CD4-positive, alpha-beta T cell (primary cell): ENCODE data around the gene RIPK3. TPM values are rescaled to one million over a fixed set of nuclear protein-coding genes. Genes with fewer than 3 reads are reported as not detected.

ENCODE experiments used
- ATAC-seq: fragments of 200-7000 bp; cut with Tn5 transposase; one replicate; pipeline ENCODE4 v1.10.0; 2022; ENCODE audit warnings: mild to moderate bottlenecking; ENCODE audit not compliant: poor library complexity
- CTCF ChIA-PET: fragments of 350-600 bp; sonication (Branson Sonifier 250); formaldehyde crosslinking; loops from one replicate; lab custom pipeline; 2021; ENCODE audit warnings: antibody characterized with exemption, inconsistent platforms; lab: Charles Lee
- POLR2A ChIA-PET: fragments of 350-600 bp; sonication (Branson Sonifier 250); formaldehyde crosslinking; loops from one replicate; lab custom pipeline; 2021; ENCODE audit warnings: antibody characterized with exemption, inconsistent platforms; lab: Charles Lee
- DNase-seq, 14 experiments: peaks; one replicate each; pipeline ENCODE4 v3.0.0-alpha.2; 2013 to 2020; ENCODE audit warnings: mixed read lengths in 2 of 14
- H3K27ac ChIP-seq, 2 donors: one replicate each; pipeline versions ENCODE4 v1.5.1 to v1.7.0; 2013; ENCODE audit warnings: low read length in 2 of 2, low read depth in 1 of 2, mild to moderate bottlenecking in 1 of 2
- H3K27me3 ChIP-seq, 2 experiments: 1 replicate in 1 of 2; 2 replicates in 1 of 2; pipeline versions ENCODE4 v1.6.1 to v1.7.0; 2013; ENCODE audit warnings: low read length in 2 of 2, control low read depth in 1 of 2, mild to moderate bottlenecking in 1 of 2, moderate library complexity in 1 of 2; ENCODE audit not compliant: insufficient read depth in 2 of 2, control insufficient read depth in 1 of 2
- H3K36me3 ChIP-seq: one replicate; pipeline ENCODE4 v1.6.1; 2013; ENCODE audit warnings: low read length, control low read depth; ENCODE audit not compliant: insufficient read depth
- H3K4me1 ChIP-seq: one replicate; pipeline ENCODE4 v1.6.1; 2013; ENCODE audit warnings: low read length, control low read depth; ENCODE audit not compliant: insufficient read depth
- H3K4me3 ChIP-seq: one replicate; pipeline ENCODE4 v1.5.1; 2013; ENCODE audit warnings: mild to moderate bottlenecking, low read length, moderate library complexity
- H3K9me3 ChIP-seq, 2 experiments: 1 replicate in 1 of 2; 2 replicates in 1 of 2; pipeline versions ENCODE4 v1.6.1 to v1.7.0; 2013; ENCODE audit warnings: low read length in 2 of 2, mild to moderate bottlenecking in 2 of 2, control low read depth in 1 of 2, moderate library complexity in 1 of 2; ENCODE audit not compliant: control insufficient read depth in 1 of 2, insufficient read depth in 1 of 2
- H3K27ac Mint-ChIP-seq: one replicate; pipeline ENCODE4 v1.8.0; 2020; ENCODE audit warnings: mixed read lengths
- H3K27me3 Mint-ChIP-seq: one replicate; pipeline ENCODE4 v1.8.0; 2021; ENCODE audit warnings: mixed read lengths
- H3K36me3 Mint-ChIP-seq: one replicate; pipeline ENCODE4 v1.8.0; 2021; ENCODE audit warnings: low read depth, mixed read lengths
- H3K4me1 Mint-ChIP-seq: one replicate; pipeline ENCODE4 v1.8.0; 2021; ENCODE audit warnings: low read depth, mixed read lengths
- H3K4me3 Mint-ChIP-seq: one replicate; pipeline ENCODE4 v1.8.0; 2020; ENCODE audit warnings: mild to moderate bottlenecking, mixed read lengths
- H3K9me3 Mint-ChIP-seq: one replicate; pipeline ENCODE4 v1.8.0; 2020; ENCODE audit warnings: mixed read lengths
- CTCF ChIP-seq: fragments of 200-600 bp; IDR thresholded peaks from one replicate; pipeline ENCODE4 v1.8.0; 2022; ENCODE audit warnings: antibody characterized with exemption, mild to moderate bottlenecking
- intact Hi-C, 2 experiments: fragments of 100-400 bp; cut with DNase I in 1 of 2; cut with micrococcal nuclease in 1 of 2; formaldehyde crosslinking; loops; one replicate each; pipeline versions ENCODE4 v1.15.1 to v1.9.0; 2023 to 2025; cut with DNase I, micrococcal nuclease
- total RNA-seq, 174 experiments: library from RNA in 2 of 174; stranded (reverse) in 2 of 174; gene quantifications; one replicate each; pipeline ENCODE4 v1.2.3 and lab custom pipeline; 2021 to 2026

RIPK3 gene
- total RNA-seq, 2 experiments from 2014 or later, result 18.1 to 18.9 TPM

GRCh38 chr14:24366721-24367513 lies 27.1 kb upstream of the RIPK3 start:
- no peaks in the 10 kb centered on the region for H3K36me3 Mint-ChIP-seq
- H3K4me3 Mint-ChIP-seq, result peak overlapping the region; percentile 76
- Histone ChIP-seq H3K4me3 (peak overlapping the region; percentile 31), H3K27me3 (peaks cover 49 to 67% of the 10 kb centered on the region in 2 experiments), H3K4me1 (peaks cover 39% of the 10 kb centered on the region), H3K27ac (no peak overlapping the region), H3K9me3 (peaks cover 0 to 22% of the 10 kb centered on the region in 2 experiments), H3K36me3 (no peaks in the 10 kb centered on the region)
- peaks cover 65% of the 10 kb centered on the region for H3K27me3 Mint-ChIP-seq
- DNase-seq (peak in 4 of 14 experiments; percentile 5 to 50 (median 16)), ATAC-seq (peak; percentile 38)
- ChIA-PET POLR2A (interaction anchor here (1.2 to 2.0 kb wide), 2 partner anchors 64 to 70 kb away, joined by 7 to 14 read pairs; partner anchors contain the start of genes CBLN3 and KHNYN), CTCF (interaction anchor here (1.6 to 2.1 kb wide), 2 partner anchors 65 to 70 kb away, joined by 22 to 25 read pairs; no protein-coding TSS in a partner anchor)
- TF ChIP-seq CTCF, result no peak
- H3K4me1 Mint-ChIP-seq, result peaks cover 30% of the 10 kb centered on the region
- H3K27ac Mint-ChIP-seq, result no peak overlapping the region
- intact Hi-C loops, result loop anchor here in 1 of 2 experiments (2.0 kb wide), 1 partner anchor 66 kb away; no protein-coding TSS in a partner anchor
- H3K9me3 Mint-ChIP-seq, result no peaks in the 10 kb centered on the region

- peaks cover 39% of the 10 kb centered on the region for H3K4me1 ChIP-seq
- no peaks in the 10 kb centered on the region for H3K36me3 Mint-ChIP-seq
- peaks cover 49 to 67% of the 10 kb centered on the region in 2 experiments for H3K27me3 ChIP-seq
- ATAC-seq (no peak), DNase-seq (peak in 1 of 14 experiments; percentile 34)
- POLR2A ChIA-PET, result interaction anchor here (0.6 to 2.0 kb wide), 3 partner anchors 17 to 70 kb away, joined by 3 to 14 read pairs (median 7); partner anchors contain the start of genes CBLN3 and KHNYN
- no peak overlapping the region for H3K27ac Mint-ChIP-seq
- H3K4me1 Mint-ChIP-seq, result peaks cover 30% of the 10 kb centered on the region
- H3K4me3 ChIP-seq, result peak overlapping the region; percentile 31
- H3K4me3 Mint-ChIP-seq, result no peak overlapping the region
- H3K27ac ChIP-seq, result no peak overlapping the region
- CTCF ChIA-PET, result interaction anchor here (0.6 to 2.1 kb wide), 8 partner anchors 21 to 70 kb away, joined by 3 to 25 read pairs (median 3); partner anchors contain the start of genes CBLN3 and KHNYN
- peaks cover 67% of the 10 kb centered on the region for H3K27me3 Mint-ChIP-seq
- H3K9me3 Mint-ChIP-seq, result no peaks in the 10 kb centered on the region
- peaks cover 0 to 22% of the 10 kb centered on the region in 2 experiments for H3K9me3 ChIP-seq
- no peak for TF ChIP-seq CTCF
- intact Hi-C loops, result loop anchor here in 1 of 2 experiments (2.0 kb wide), 1 partner anchor 66 kb away; no protein-coding TSS in a partner anchor
- no peaks in the 10 kb centered on the region for H3K36me3 ChIP-seq
Observed at GRCh38 chr14:24366413-24366720, 26.6 kb upstream of the RIPK3 start.

GRCh38 chr14:24365600-24366412 lies 26.0 kb upstream of the RIPK3 start:
- H3K27me3 ChIP-seq, result peaks cover 50 to 67% of the 10 kb centered on the region in 2 experiments
- intact Hi-C loops, result loop anchor here (1.0 to 2.0 kb wide), 2 partner anchors 67 to 70 kb away; no protein-coding TSS in a partner anchor
- peaks cover 30% of the 10 kb centered on the region for H3K4me1 Mint-ChIP-seq

More at GRCh38 chr14:24365600-24366412, 26.0 kb upstream of the RIPK3 start:
- H3K4me1 ChIP-seq, result peaks cover 39% of the 10 kb centered on the region
- ATAC-seq (peak; percentile 57), DNase-seq (peak in 13 of 14 experiments; percentile 29 to 84 (median 55))
- H3K27ac ChIP-seq, result no peak overlapping the region
- Mint-ChIP-seq H3K36me3 (no peaks in the 10 kb centered on the region), H3K27ac (no peak overlapping the region), H3K9me3 (no peaks in the 10 kb centered on the region), H3K27me3 (peaks cover 65% of the 10 kb centered on the region), H3K4me3 (peak overlapping the region; percentile 63)
- peaks cover 0 to 22% of the 10 kb centered on the region in 2 experiments for H3K9me3 ChIP-seq
- peak; percentile 36 for TF ChIP-seq CTCF
- ChIA-PET CTCF (interaction anchor here (0.6 to 2.1 kb wide), 9 partner anchors 21 to 71 kb away, joined by 3 to 25 read pairs (median 3); partner anchors contain the start of genes CBLN3, KHNYN and RIPK3), POLR2A (interaction anchor here (0.6 to 2.0 kb wide), 4 partner anchors 17 to 71 kb away, joined by 3 to 14 read pairs (median 5); partner anchors contain the start of genes CBLN3 and KHNYN)
- H3K4me3 ChIP-seq, result peak overlapping the region; percentile 31
- H3K36me3 ChIP-seq, result no peaks in the 10 kb centered on the region
